Measurements from ENCODE around the gene SNX8.

Gene SNX8

DNA sequence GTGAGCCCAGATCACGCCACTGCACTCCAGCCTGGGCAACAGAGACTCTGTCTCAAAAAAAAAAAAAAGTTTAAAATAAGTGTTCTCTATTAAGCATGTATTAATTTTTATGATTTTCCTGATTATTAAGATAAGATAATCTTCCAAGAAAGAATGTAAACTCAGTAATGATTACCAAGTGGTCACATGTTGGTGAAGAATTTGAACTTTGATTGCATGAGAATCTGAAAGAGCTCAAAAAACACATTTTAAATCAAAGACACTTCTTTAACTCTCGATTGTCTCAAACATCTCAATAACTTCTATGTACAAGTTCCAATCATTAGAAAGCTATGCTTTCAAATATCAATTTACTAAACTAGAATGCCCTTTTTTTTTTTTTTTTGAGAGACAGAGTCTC, 33.8 kb downstream of the SNX8 start:
- Histone ChIP-seq H3K9me3 (ENCODE audit: severe bottlenecking) (no peaks in the 10 kb centered on the region), H3K27ac (ENCODE audit: poor library complexity, severe bottlenecking) (no peak overlapping the region), H3K36me3 (ENCODE audit: low read depth) (no peaks in the 10 kb centered on the region), H3K4me3 (ENCODE audit: severe bottlenecking) (no peak overlapping the region), H3K4me1 (ENCODE audit: insufficient read depth, poor library complexity, severe bottlenecking) (no peaks in the 10 kb centered on the region), H3K27me3 (ENCODE audit: insufficient read depth, poor library complexity, severe bottlenecking) (no peaks in the 10 kb centered on the region)
- ATAC-seq (ENCODE audit: low read depth) (no peak), DNase-seq (ENCODE audit: low spot score) (no peak)
- TF ChIP-seq, protein P1, sequence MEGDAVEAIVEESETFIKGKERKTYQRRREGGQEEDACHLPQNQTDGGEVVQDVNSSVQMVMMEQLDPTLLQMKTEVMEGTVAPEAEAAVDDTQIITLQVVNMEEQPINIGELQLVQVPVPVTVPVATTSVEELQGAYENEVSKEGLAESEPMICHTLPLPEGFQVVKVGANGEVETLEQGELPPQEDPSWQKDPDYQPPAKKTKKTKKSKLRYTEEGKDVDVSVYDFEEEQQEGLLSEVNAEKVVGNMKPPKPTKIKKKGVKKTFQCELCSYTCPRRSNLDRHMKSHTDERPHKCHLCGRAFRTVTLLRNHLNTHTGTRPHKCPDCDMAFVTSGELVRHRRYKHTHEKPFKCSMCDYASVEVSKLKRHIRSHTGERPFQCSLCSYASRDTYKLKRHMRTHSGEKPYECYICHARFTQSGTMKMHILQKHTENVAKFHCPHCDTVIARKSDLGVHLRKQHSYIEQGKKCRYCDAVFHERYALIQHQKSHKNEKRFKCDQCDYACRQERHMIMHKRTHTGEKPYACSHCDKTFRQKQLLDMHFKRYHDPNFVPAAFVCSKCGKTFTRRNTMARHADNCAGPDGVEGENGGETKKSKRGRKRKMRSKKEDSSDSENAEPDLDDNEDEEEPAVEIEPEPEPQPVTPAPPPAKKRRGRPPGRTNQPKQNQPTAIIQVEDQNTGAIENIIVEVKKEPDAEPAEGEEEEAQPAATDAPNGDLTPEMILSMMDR (IDR thresholded peaks at IDR 0.05; ENCODE audit: poor library complexity, severe bottlenecking): no peak

DNA sequence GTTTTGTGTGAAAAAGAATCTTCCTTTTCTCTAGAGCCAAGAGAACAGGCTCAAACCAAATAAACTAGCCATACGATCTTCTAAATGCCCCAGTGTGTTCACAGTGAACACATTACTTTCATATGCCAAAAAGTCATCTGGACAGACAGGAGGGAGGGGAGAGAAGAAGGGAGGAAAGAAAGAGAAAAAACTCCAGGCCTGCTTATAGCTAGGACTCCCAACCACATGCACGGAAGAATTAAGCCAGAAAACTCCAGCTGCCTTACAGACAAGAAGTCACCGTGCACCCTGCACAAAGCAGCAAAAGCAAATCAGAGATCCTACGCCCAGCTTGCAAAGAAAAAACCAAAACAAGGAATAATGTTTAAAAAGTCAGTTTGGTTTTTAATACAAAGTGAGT, 34.3 kb downstream of the SNX8 start:
- TF ChIP-seq, protein P1 (IDR thresholded peaks at IDR 0.05; ENCODE audit: poor library complexity, severe bottlenecking): no peak
- no peak overlapping the region for H3K4me3 ChIP-seq (ENCODE audit: severe bottlenecking)
- no peaks in the 10 kb centered on the region for H3K4me1 ChIP-seq (ENCODE audit: insufficient read depth, poor library complexity, severe bottlenecking)
- ATAC-seq (ENCODE audit: low read depth): no peak
- no peak for DNase-seq (ENCODE audit: low spot score)
- H3K27me3 ChIP-seq (ENCODE audit: insufficient read depth, poor library complexity, severe bottlenecking): no peaks in the 10 kb centered on the region
- H3K9me3 ChIP-seq (ENCODE audit: severe bottlenecking): no peaks in the 10 kb centered on the region
- H3K27ac ChIP-seq (ENCODE audit: poor library complexity, severe bottlenecking): no peak overlapping the region
- no peaks in the 10 kb centered on the region; the same call in 1 of the 2 replicates for H3K36me3 ChIP-seq (ENCODE audit: low read depth)

DNA sequence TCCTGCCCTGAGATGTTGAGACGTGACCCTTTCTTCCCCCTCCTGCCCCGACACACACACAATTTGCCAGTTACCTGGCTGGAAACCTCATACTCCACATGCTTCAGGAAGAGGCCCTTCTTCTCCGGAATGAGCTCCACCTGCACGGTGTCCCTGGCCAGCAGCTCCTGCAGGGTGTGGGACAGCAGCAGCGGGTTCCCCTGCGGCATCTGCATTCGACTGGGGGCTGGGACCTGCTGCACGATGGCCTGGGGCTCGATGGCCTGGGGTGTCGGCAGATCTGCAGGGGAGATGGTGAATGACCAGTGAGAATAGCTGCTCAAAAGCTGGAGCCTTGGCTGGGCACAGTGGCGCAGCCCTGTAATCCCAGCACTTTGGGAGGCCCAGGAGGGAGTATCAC, 36.2 kb downstream of the SNX8 start:
- Histone ChIP-seq H3K4me3 (ENCODE audit: severe bottlenecking) (no peak overlapping the region), H3K9me3 (ENCODE audit: severe bottlenecking) (no peaks in the 10 kb centered on the region), H3K36me3 (ENCODE audit: low read depth) (no peaks in the 10 kb centered on the region; the same call in 1 of the 2 replicates), H3K27ac (ENCODE audit: poor library complexity, severe bottlenecking) (no peak overlapping the region), H3K27me3 (ENCODE audit: insufficient read depth, poor library complexity, severe bottlenecking) (no peaks in the 10 kb centered on the region), H3K4me1 (ENCODE audit: insufficient read depth, poor library complexity, severe bottlenecking) (no peaks in the 10 kb centered on the region)
- DNase-seq (ENCODE audit: low spot score) (no peak), ATAC-seq (ENCODE audit: low read depth) (no peak)
- TF ChIP-seq, protein P1 (IDR thresholded peaks at IDR 0.05; ENCODE audit: poor library complexity, severe bottlenecking): no peak

DNA sequence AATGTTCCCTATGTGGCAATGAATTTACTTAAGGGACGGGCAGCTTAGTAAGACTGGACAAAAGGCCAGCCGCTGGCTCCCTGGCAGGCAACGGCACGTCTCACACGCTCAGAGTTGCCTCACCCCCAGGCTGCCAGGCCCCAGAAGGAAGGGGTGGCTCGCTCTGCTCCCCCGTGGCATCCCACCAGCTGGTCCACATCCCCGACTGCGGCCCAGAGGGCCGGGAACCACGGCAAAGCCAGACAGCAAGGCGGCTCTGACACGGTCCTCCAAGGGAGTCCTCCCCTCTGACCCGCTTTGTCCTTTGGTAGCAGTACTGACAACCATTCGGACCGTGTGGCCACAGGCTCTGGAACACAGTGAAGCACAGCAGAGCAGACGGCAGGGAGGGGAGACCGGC, 38.1 kb downstream of the SNX8 start:
- ATAC-seq (ENCODE audit: low read depth) (no peak; the same call in 2 of the 3 replicates), DNase-seq (ENCODE audit: low spot score) (no peak)
- no peak overlapping the region for H3K4me3 ChIP-seq (ENCODE audit: severe bottlenecking)
- H3K36me3 ChIP-seq (ENCODE audit: low read depth): no peaks in the 10 kb centered on the region; the same call in 1 of the 2 replicates
- H3K27me3 ChIP-seq (ENCODE audit: insufficient read depth, poor library complexity, severe bottlenecking): no peaks in the 10 kb centered on the region
- no peaks in the 10 kb centered on the region for H3K4me1 ChIP-seq (ENCODE audit: insufficient read depth, poor library complexity, severe bottlenecking)
- H3K9me3 ChIP-seq (ENCODE audit: severe bottlenecking): no peaks in the 10 kb centered on the region
- TF ChIP-seq, protein P1 (IDR thresholded peaks at IDR 0.05; ENCODE audit: poor library complexity, severe bottlenecking): no peak
- H3K27ac ChIP-seq (ENCODE audit: poor library complexity, severe bottlenecking): no peak overlapping the region

DNA sequence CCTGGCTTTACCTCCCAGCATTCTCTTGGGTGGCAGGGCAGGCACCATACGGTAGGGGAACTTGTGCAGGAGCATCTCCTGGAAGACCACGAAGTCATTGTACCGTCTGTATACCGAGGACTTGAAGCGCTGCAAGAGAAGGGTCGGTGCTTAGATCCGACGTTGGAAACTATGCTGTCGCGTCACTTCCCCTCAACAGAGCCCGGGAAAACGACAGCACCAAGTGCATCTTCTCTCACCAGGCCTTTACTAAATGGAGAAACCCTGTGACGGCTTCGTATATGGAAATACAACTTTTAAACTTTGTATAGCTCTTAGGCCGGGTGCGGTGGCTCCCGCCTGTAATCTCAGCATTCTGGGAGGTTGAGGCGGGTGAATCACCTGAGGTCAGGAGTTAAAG, 39.1 kb downstream of the SNX8 start:
- Histone ChIP-seq H3K36me3 (ENCODE audit: low read depth) (no peaks in the 10 kb centered on the region; the same call in 1 of the 2 replicates), H3K27ac (ENCODE audit: poor library complexity, severe bottlenecking) (no peak overlapping the region), H3K4me3 (ENCODE audit: severe bottlenecking) (no peak overlapping the region), H3K27me3 (ENCODE audit: insufficient read depth, poor library complexity, severe bottlenecking) (no peaks in the 10 kb centered on the region), H3K9me3 (ENCODE audit: severe bottlenecking) (no peaks in the 10 kb centered on the region), H3K4me1 (ENCODE audit: insufficient read depth, poor library complexity, severe bottlenecking) (no peaks in the 10 kb centered on the region)
- DNase-seq (ENCODE audit: low spot score) (no peak), ATAC-seq (ENCODE audit: low read depth) (no peak)
- TF ChIP-seq, protein P1 (IDR thresholded peaks at IDR 0.05; ENCODE audit: poor library complexity, severe bottlenecking): no peak

All from RWPE2 (cell line).